Frontal cortex (tissue), 4 donors: ENCODE measurements around the gene SLIT3. TPM values are rescaled to one million over a fixed set of nuclear protein-coding genes. Genes with fewer than 3 reads are reported as not detected.
"Not testable (repeated sequence)": the region's sequence is repeated elsewhere in the genome, so short reads cannot be mapped to it uniquely, and the experiment has no call there.

ENCODE experiments used
- DNase-seq, 2 donors: peaks; one replicate each; pipeline ENCODE4 v3.0.0; 2012; ENCODE audit warnings: low spot score in 2 of 2
- FAIRE-seq: peaks from 2 replicates; lab custom pipeline; 2012; peaks lifted over from hg19 to GRCh38; lab: Jason Lieb, UNC
- small RNA-seq: library from RNA; depleted of rRNA; stranded (forward); fragments of <200 nt; gene quantifications from one replicate; pipeline ENCODE3, GENCODE V24; 2014
- total RNA-seq: library from RNA; depleted of rRNA; stranded (reverse); fragments of >200 nt; gene quantifications from one replicate; pipeline ENCODE4 v1.2.3, GENCODE V29; 2014
- donor health status: control.
- donor health status: control.
- donor health status: control.

SLIT3 gene
- total RNA-seq, 1 donor from 2014 or later, result 2.0 TPM

DNA sequence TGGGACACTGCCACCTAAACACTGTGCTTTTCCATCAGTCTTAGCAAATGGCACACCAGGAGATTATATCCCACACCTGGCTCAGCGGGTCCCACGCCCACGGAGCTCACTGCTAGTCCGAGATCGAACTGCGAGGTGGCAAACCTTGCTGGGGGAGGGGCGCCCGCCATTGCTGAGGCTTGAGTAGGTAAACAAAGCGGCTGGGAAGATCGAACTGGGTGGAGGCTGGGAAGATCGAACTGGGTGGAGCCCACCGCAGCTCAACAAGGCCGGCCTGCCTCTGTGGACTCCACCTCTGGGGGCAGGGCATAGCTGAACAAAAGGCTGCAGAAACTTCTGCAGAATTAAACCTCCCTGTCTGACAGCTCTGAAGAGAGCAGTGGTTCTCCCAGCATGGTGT, 670.0 kb downstream of the SLIT3 start:
- not testable (repeated sequence) for DNase-seq, FAIRE-seq

DNA sequence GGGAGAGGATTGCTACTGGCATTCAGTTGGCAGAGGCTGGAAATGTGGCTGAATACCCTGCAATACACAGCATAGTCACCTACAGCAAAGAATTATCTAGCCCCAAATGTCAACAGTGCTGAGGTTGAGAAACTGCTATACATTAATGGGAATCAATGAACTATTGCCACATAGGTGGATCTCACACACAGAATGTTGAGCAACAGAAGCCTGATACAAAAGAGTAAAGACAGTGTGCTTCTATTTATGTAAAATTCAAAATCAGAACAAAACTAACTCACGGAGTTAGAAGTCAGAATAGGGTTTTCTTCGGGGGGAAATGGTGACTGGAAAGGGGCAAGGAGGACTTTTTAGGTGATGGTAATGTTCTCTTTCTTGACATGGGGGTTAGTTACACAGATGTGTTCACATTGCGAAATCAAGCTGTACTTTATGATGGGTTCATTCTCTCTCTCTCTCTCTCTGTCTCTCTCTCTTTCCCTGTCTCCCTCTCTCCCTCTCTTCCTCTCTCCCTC, 676.0 kb downstream of the SLIT3 start:
- DNase-seq, result no peak
- no peak for FAIRE-seq

DNA sequence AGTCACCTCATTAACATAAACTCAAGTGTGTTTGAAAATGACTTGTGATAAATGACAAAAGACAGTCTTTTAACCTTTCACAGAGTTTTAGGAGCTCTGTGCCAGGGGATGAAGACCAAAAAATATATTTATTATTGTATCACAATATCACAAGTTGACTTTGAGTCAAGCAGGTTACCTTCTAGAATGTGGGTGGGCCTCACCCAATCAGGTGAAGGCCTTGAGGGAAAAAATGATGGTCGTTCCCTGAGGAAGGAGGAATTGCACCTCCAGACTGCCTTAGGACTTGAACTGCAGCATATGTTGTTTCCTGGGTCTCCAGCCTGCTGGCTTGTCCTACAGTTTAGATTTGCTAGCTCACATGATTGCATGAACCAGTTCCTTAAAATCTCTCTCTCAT, 680.1 kb downstream of the SLIT3 start:
- DNase-seq, result no peak
- no peak for FAIRE-seq

DNA sequence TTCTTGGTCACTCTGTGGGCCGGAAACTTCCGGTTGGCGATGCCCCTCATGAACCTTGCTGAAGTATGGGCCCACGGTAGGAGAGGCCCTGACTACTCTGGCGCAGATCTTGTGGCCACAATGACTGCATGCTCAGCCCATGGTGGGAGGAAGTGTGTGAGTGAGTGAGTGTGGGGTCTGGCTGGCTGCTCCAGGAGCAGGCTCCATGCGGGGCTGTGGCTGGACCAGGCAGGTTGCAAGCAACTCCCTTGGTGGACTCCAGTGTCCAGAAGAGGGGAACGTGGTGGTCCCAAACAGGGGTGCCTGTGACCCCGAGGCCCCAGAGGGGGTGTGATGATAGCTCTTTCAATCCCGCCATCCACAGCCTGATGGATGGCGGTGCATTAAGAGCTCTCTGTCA, 686.3 kb downstream of the SLIT3 start:
- no peak for FAIRE-seq
- no peak for DNase-seq

DNA sequence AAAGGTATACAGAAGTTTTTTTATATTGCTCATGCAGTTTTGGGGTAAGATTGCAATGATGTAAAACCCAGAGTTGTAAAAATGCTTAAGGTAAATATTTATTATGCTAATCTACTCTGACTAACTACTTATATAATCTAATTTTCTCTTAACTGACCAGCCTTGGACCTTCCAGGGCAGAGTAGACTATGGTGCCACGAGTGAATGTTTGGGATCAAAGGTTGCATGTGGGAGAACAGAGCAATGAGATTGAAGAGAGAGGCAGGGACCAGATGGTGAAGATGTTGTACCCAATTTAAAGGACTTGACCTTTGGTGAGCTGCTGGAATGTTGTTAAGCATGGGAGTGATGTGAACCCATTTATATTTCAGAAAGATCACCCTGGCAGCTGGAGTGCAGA, 686.9 kb downstream of the SLIT3 start:
- FAIRE-seq (no peak), DNase-seq (no peak)

DNA sequence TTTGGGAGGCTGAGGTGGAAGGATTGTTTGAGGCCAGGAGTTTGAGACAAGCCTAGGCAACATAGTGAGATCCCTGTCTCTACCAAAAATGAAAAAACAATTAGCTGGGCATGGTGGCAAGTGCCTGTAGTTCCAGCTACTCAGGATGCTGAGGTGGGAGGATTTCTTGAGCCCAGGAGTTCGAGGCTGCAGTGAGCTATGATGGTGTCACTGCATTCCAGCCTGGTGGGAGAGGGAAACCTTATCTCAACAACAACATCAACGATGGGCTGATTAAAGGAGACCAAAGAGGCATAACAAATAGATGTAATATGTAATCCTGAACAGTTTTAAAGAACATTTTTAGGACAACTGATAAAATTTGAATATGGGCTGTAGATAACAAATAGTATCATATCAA, 687.5 kb downstream of the SLIT3 start:
- DNase-seq (no peak), FAIRE-seq (no peak)

DNA sequence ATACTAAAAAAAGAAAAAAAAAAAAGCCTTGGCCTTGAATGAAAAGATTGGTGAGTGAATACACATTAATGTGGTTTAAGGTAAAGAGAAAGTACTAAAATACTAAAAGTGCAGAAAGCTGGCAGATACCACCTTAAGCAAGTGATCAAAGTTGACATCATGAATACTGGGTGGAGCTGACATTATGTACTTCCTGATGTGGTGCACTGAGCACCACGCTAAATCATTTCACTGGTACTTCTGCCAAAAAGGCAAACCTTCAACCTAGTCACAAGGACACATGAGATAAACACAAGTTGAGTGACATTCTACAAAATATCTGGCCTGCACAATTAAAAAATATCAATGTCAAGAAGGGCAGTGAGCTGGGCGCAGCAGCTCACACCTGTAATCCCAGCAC, 687.9 kb downstream of the SLIT3 start:
- FAIRE-seq (no peak), DNase-seq (no peak)

DNA sequence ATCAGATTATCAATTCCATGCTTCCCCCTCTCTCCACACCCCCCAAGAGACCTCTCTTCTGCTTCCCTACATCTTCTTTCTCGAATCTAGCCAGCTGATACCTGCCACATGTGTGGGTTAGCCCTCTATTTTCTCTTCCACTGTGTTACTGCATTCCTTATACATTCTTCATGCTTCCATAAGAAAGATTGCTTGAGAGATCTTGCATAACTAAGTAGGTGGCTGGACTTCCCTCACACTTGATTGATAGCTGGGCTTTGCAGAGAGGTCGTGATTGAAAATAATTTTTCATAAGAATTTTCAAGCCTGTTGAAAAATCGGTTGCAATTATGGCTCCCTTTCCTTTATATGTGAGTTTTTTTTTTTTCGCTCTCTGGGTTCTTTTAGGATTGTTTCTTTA, 688.8 kb downstream of the SLIT3 start:
- FAIRE-seq (no peak), DNase-seq (no peak)

Small RNAs within 50 kb of the gene (small RNA-seq; reads per million reads assigned to genes)
- 0.31 reads per million, percentile 14 among the genes with 10 or more reads in this experiment for gene MIR218-2
- 0.38 reads per million, percentile 25 among the genes with 10 or more reads in this experiment for gene MIR585
- not detected for gene RF00019
